SJSA1 (cell line): ENCODE measurements around the gene ZC2HC1C. TPM values are rescaled to one million over a fixed set of nuclear protein-coding genes. Genes with fewer than 3 reads are reported as not detected.
A peak's percentile ranks its signal among the peaks of the same experiment; 100 is the strongest.
"Not testable (repeated sequence)": the region's sequence is repeated elsewhere in the genome, so short reads cannot be mapped to it uniquely, and the experiment has no call there.

Source experiments
- DNase-seq, 2 experiments: peaks; one replicate each; pipeline ENCODE4 v3.0.0-alpha.2; 2015 to 2020; ENCODE audit warnings: low spot score in 2 of 2, low read depth in 1 of 2
- H3K27ac ChIP-seq: fragments of 250-450 bp; sonication (Bioruptor Pico); 2 replicates; pipeline ENCODE4 v1.5.1; 2020; ENCODE audit warnings: mild to moderate bottlenecking, moderate library complexity
- H3K27me3 ChIP-seq: fragments of 250-450 bp; sonication (Bioruptor Pico); replicated peaks from 2 replicates; pipeline ENCODE4 v1.5.1; 2020; ENCODE audit warnings: mild to moderate bottlenecking, moderate library complexity
- H3K36me3 ChIP-seq: fragments of 250-450 bp; sonication (Bioruptor Pico); 2 replicates; pipeline ENCODE4 v1.5.1; 2020; ENCODE audit warnings: mild to moderate bottlenecking
- H3K4me1 ChIP-seq: fragments of 250-450 bp; sonication (Bioruptor Pico); replicated peaks from 2 replicates; pipeline ENCODE4 v1.6.1; 2021; ENCODE audit warnings: mild to moderate bottlenecking
- H3K4me3 ChIP-seq: fragments of 250-450 bp; sonication (Bioruptor Pico); 2 replicates; pipeline ENCODE4 v1.5.1; 2020; ENCODE audit warnings: mild to moderate bottlenecking
- H3K9me3 ChIP-seq: fragments of 250-450 bp; sonication (Bioruptor Pico); replicated peaks from 2 replicates; pipeline ENCODE4 v1.5.1; 2020; ENCODE audit warnings: mild to moderate bottlenecking
- total RNA-seq: library from RNA; depleted of rRNA; stranded (reverse); fragments of >200 nt; shearing (Covaris generic); gene quantifications from 2 replicates; pipeline ENCODE4 v1.2.3, GENCODE V29; 2014; rRNA removed

ZC2HC1C gene
- total RNA-seq, 1 experiment from 2014 or later, result 0.34 TPM

GRCh38 chr14:75121552-75121951 is 52.1 kb downstream of the ZC2HC1C start:
- no peak for DNase-seq

GRCh38 chr14:75123991-75124390 is 54.5 kb downstream of the ZC2HC1C start:
- DNase-seq, result peak; percentile 32 to 49
- H3K36me3 ChIP-seq, result peaks cover 18% of the 10 kb centered on the region; the same call in 1 of the 2 replicates
- H3K4me3 ChIP-seq, result no peak overlapping the region
- H3K27me3 ChIP-seq, result no peaks in the 10 kb centered on the region
- no peaks in the 10 kb centered on the region for H3K9me3 ChIP-seq
- peaks cover 18% of the 10 kb centered on the region for H3K4me1 ChIP-seq
- no peak overlapping the region for H3K27ac ChIP-seq

More at GRCh38 chr14:75121552-75121951, 52.1 kb downstream of the ZC2HC1C start:
- Histone ChIP-seq H3K36me3 (peaks cover 31% of the 10 kb centered on the region), H3K27ac (no peak overlapping the region), H3K9me3 (no peaks in the 10 kb centered on the region), H3K4me3 (no peak overlapping the region), H3K27me3 (no peaks in the 10 kb centered on the region), H3K4me1 (peaks cover 15% of the 10 kb centered on the region)

- no peak overlapping the region for H3K27ac ChIP-seq
- no peak for DNase-seq
- H3K4me3 ChIP-seq, result peak overlapping the region; percentile 89
- peaks cover 14% of the 10 kb centered on the region; the same call in 1 of the 2 replicates for H3K36me3 ChIP-seq
- peaks cover 18% of the 10 kb centered on the region for H3K4me1 ChIP-seq
- no peaks in the 10 kb centered on the region for H3K9me3 ChIP-seq
- H3K27me3 ChIP-seq, result no peaks in the 10 kb centered on the region
Measured at GRCh38 chr14:75125617-75126016, 56.2 kb downstream of the ZC2HC1C start.

GRCh38 chr14:75126121-75126544 is 56.7 kb downstream of the ZC2HC1C start:
- H3K4me3 ChIP-seq, result peak overlapping the region; percentile 89
- H3K27ac ChIP-seq, result peak overlapping the region; percentile 85
- H3K27me3 ChIP-seq, result no peaks in the 10 kb centered on the region
- DNase-seq, result peak in 1 of 2 experiments; percentile 12
- peaks cover 14% of the 10 kb centered on the region; the same call in 1 of the 2 replicates for H3K36me3 ChIP-seq
- H3K9me3 ChIP-seq, result no peaks in the 10 kb centered on the region
- peaks cover 18% of the 10 kb centered on the region for H3K4me1 ChIP-seq

- Histone ChIP-seq H3K9me3 (no peaks in the 10 kb centered on the region), H3K27ac (peak within 1 kb of the TSS; percentile 85), H3K4me1 (peaks cover 18% of the 10 kb centered on the region), H3K36me3 (peaks cover 14% of the 10 kb centered on the region; the same call in 1 of the 2 replicates), H3K27me3 (no peaks in the 10 kb centered on the region), H3K4me3 (peak within 1 kb of the TSS; percentile 89)
- peak; percentile 85 to 88 for DNase-seq
Measured at GRCh38 chr14:75126679-75127473, 57.4 kb downstream of the ZC2HC1C start, which contains the start of gene NEK9. Gene NEK9 (minus strand): TSS chr14:75127048. CDS start chr14:75126921, 127 bp downstream.

GRCh38 chr14:75127474-75127820 is 58.0 kb downstream of the ZC2HC1C start:
- H3K4me3 ChIP-seq, result peak overlapping the region; percentile 89
- H3K4me1 ChIP-seq, result peaks cover 18% of the 10 kb centered on the region
- peaks cover 14% of the 10 kb centered on the region; the same call in 1 of the 2 replicates for H3K36me3 ChIP-seq
- H3K27ac ChIP-seq, result peak overlapping the region; percentile 85
- H3K27me3 ChIP-seq, H3K9me3 ChIP-seq, DNase-seq: not testable (repeated sequence)

- Histone ChIP-seq H3K27ac (no peak overlapping the region), H3K4me1 (peaks cover 18% of the 10 kb centered on the region), H3K4me3 (no peak overlapping the region), H3K27me3 (no peaks in the 10 kb centered on the region), H3K9me3 (no peaks in the 10 kb centered on the region), H3K36me3 (peaks cover 15% of the 10 kb centered on the region; the same call in 1 of the 2 replicates)
- no peak for DNase-seq
Measured at GRCh38 chr14:75127903-75128595, 58.6 kb downstream of the ZC2HC1C start.

- H3K27ac ChIP-seq, result no peak overlapping the region
- H3K4me3 ChIP-seq, result no peak overlapping the region
- H3K27me3 ChIP-seq, result no peaks in the 10 kb centered on the region
- peaks cover 18% of the 10 kb centered on the region for H3K4me1 ChIP-seq
- no peaks in the 10 kb centered on the region for H3K9me3 ChIP-seq
- no peak for DNase-seq
- H3K36me3 ChIP-seq, result peaks cover 21% of the 10 kb centered on the region; the same call in 1 of the 2 replicates
Measured at GRCh38 chr14:75128596-75128990, 59.2 kb downstream of the ZC2HC1C start.

Other genes starting within 250 kb of the ZC2HC1C start
- gene PROX2, start 193.5 kb upstream of the ZC2HC1C start, total RNA-seq, result not detected in 2 replicates
- gene DLST, start 187.7 kb upstream of the ZC2HC1C start, total RNA-seq, result 28.4 and 34.9 TPM in 2 replicates
- gene RPS6KL1, start 146.4 kb upstream of the ZC2HC1C start, total RNA-seq, result not detected in 2 replicates
- gene PGF, start 114.0 kb upstream of the ZC2HC1C start, total RNA-seq, result 0.79 and 1.6 TPM in 2 replicates
- gene EIF2B2, start 66.7 kb upstream of the ZC2HC1C start, total RNA-seq, result 43.5 and 46.5 TPM in 2 replicates
- gene MLH3, start 18.2 kb upstream of the ZC2HC1C start, total RNA-seq, result 10.3 and 20.6 TPM in 2 replicates
- gene ACYP1, start 5.6 kb upstream of the ZC2HC1C start, total RNA-seq, result 11.5 and 29.5 TPM in 2 replicates
- 15.3 and 26.1 TPM in 2 replicates for gene NEK9, start 57.4 kb downstream of the ZC2HC1C start, total RNA-seq
- gene TMED10, start 107.0 kb downstream of the ZC2HC1C start, total RNA-seq, result 155 and 203 TPM in 2 replicates
- 6.6 and 7.9 TPM in 2 replicates for gene FOS, start 209.2 kb downstream of the ZC2HC1C start, total RNA-seq